Trophoblast cell (in vitro differentiated cells and primary cell): ENCODE results near the gene VASN.
A peak's percentile ranks its signal among the peaks of the same experiment; 100 is the strongest.

Source experiments
- DNase-seq, 2 donors: peaks; one replicate each; pipeline ENCODE4 v3.0.0-alpha.2; 2016
- H2AFZ ChIP-seq: 2 replicates; pipeline ENCODE4 v1.6.1; 2013; ENCODE audit warnings: low read length, moderate library complexity, mild to moderate bottlenecking; ENCODE audit not compliant: insufficient read depth, poor library complexity
- H2AK5ac ChIP-seq: 2 replicates; pipeline ENCODE4 v1.6.1; 2013; ENCODE audit warnings: mild to moderate bottlenecking, low read length
- H2BK120ac ChIP-seq: 2 replicates; pipeline ENCODE4 v1.6.1; 2013; ENCODE audit warnings: low read length, mild to moderate bottlenecking, moderate library complexity; ENCODE audit not compliant: insufficient read depth, poor library complexity
- H2BK12ac ChIP-seq: 2 replicates; pipeline ENCODE4 v1.6.1; 2013; ENCODE audit warnings: mild to moderate bottlenecking, low read length, moderate library complexity
- H2BK5ac ChIP-seq: 2 replicates; pipeline ENCODE4 v1.6.1; 2013; ENCODE audit warnings: low read length, low read depth, moderate library complexity, mild to moderate bottlenecking; ENCODE audit not compliant: poor library complexity
- H3K14ac ChIP-seq: 2 replicates; pipeline ENCODE4 v1.6.1; 2013; ENCODE audit warnings: mild to moderate bottlenecking, low read length
- H3K18ac ChIP-seq: 2 replicates; pipeline ENCODE4 v1.6.1; 2013; ENCODE audit warnings: mild to moderate bottlenecking, low read length
- H3K23ac ChIP-seq: 2 replicates; pipeline ENCODE4 v1.6.1; 2013; ENCODE audit warnings: low read length
- H3K27ac ChIP-seq: 2 replicates; pipeline ENCODE4 v1.5.1; 2013; ENCODE audit warnings: low read depth, mild to moderate bottlenecking, inconsistent platforms, low read length, moderate library complexity
- H3K27me3 ChIP-seq: 2 replicates; pipeline ENCODE4 v1.6.1; 2013; ENCODE audit warnings: inconsistent platforms, mild to moderate bottlenecking, low read length, moderate library complexity; ENCODE audit not compliant: insufficient read depth
- H3K36me3 ChIP-seq, 2 experiments: 1 replicate in 1 of 2; 2 replicates in 1 of 2; pipeline ENCODE4 v1.6.1; 2013; ENCODE audit warnings: low read length in 2 of 2, mild to moderate bottlenecking in 2 of 2, moderate library complexity in 1 of 2; ENCODE audit not compliant: insufficient read depth in 2 of 2, control insufficient read depth in 1 of 2
- H3K4ac ChIP-seq: 2 replicates; pipeline ENCODE4 v1.6.1; 2013; ENCODE audit warnings: low read depth, mild to moderate bottlenecking, low read length, moderate library complexity
- H3K4me1 ChIP-seq, 2 experiments: 1 replicate in 1 of 2; 2 replicates in 1 of 2; pipeline ENCODE4 v1.6.1; 2013; ENCODE audit warnings: low read length in 2 of 2, mild to moderate bottlenecking in 2 of 2, moderate library complexity in 1 of 2; ENCODE audit not compliant: insufficient read depth in 2 of 2, control insufficient read depth in 1 of 2
- H3K4me2 ChIP-seq: 2 replicates; pipeline ENCODE4 v1.6.1; 2013; ENCODE audit warnings: inconsistent platforms, mild to moderate bottlenecking, low read length, moderate library complexity
- H3K4me3 ChIP-seq: 2 replicates; pipeline ENCODE4 v1.5.1; 2013; ENCODE audit warnings: mild to moderate bottlenecking, low read depth, low read length, inconsistent platforms
- H3K79me1 ChIP-seq: one replicate; pipeline ENCODE4 v1.6.1; 2013; ENCODE audit warnings: low read length
- H3K79me2 ChIP-seq: 2 replicates; pipeline ENCODE4 v1.6.1; 2013; ENCODE audit warnings: low read length, mild to moderate bottlenecking; ENCODE audit not compliant: control insufficient read depth, insufficient read depth, poor library complexity
- H3K9ac ChIP-seq: 2 replicates; pipeline ENCODE4 v1.6.1; 2013; ENCODE audit warnings: mild to moderate bottlenecking, low read length
- H3K9me3 ChIP-seq: 2 replicates; pipeline ENCODE4 v1.6.1; 2013; ENCODE audit warnings: low read depth, mild to moderate bottlenecking, control low read depth, inconsistent platforms, low read length; ENCODE audit not compliant: insufficient read depth
- H4K12ac ChIP-seq: 2 replicates; pipeline ENCODE4 v1.6.1; 2013; ENCODE audit warnings: low read depth, mild to moderate bottlenecking, low read length, moderate library complexity
- H4K8ac ChIP-seq: 2 replicates; pipeline ENCODE4 v1.6.1; 2013; ENCODE audit warnings: low read depth, mild to moderate bottlenecking, low read length, moderate library complexity
- H4K91ac ChIP-seq: one replicate; pipeline ENCODE4 v1.6.1; 2013; ENCODE audit warnings: low read depth, mild to moderate bottlenecking, low read length, moderate library complexity
- WGBS: extraction: QIAGEN DNeasy Blood & Tissue Kit; methylation state at CpG from one replicate; pipeline ENCODE4 v1.1.7; 2013; ENCODE audit warnings: missing lambda C conversion rate; ENCODE audit not compliant: insufficient read length, insufficient coverage; ENCODE audit errors: extremely low coverage; 5-methylcytosine and 5-hydroxymethylcytosine counted together

VASN gene

GRCh38 chr16:4365615-4366014, 6.0 kb upstream of the VASN start:
- H2AK5ac ChIP-seq: peak overlapping the region; percentile 12
- H3K27ac ChIP-seq: no peak overlapping the region
- no peak overlapping the region for H3K14ac ChIP-seq
- H3K4me3 ChIP-seq: no peak overlapping the region
- no peak overlapping the region for H2BK120ac ChIP-seq
- H3K4me2 ChIP-seq: no peak overlapping the region
- H3K36me3 ChIP-seq: peaks cover 7 to 19% of the 10 kb centered on the region in 2 experiments
- peaks cover 3% of the 10 kb centered on the region for H3K79me1 ChIP-seq
- H2BK5ac ChIP-seq: no peak overlapping the region
- no peak overlapping the region for H3K23ac ChIP-seq
- no peak overlapping the region for H3K9ac ChIP-seq
- no peak for DNase-seq
- no peaks in the 10 kb centered on the region for H3K27me3 ChIP-seq
- peak overlapping the region; percentile 36 for H4K91ac ChIP-seq
- peaks cover 23 to 29% of the 10 kb centered on the region in 2 experiments for H3K4me1 ChIP-seq
- no peaks in the 10 kb centered on the region for H3K79me2 ChIP-seq
- no peak overlapping the region for H2AFZ ChIP-seq
- H3K18ac ChIP-seq: no peak overlapping the region
- WGBS: no CpG with 5 or more reads among the region's 12 CpGs
- no peak overlapping the region for H4K12ac ChIP-seq
- H2BK12ac ChIP-seq: peak overlapping the region; percentile 54
- no peak overlapping the region for H4K8ac ChIP-seq
- peaks cover 4% of the 10 kb centered on the region for H3K9me3 ChIP-seq
- no peak overlapping the region for H3K4ac ChIP-seq

DNA sequence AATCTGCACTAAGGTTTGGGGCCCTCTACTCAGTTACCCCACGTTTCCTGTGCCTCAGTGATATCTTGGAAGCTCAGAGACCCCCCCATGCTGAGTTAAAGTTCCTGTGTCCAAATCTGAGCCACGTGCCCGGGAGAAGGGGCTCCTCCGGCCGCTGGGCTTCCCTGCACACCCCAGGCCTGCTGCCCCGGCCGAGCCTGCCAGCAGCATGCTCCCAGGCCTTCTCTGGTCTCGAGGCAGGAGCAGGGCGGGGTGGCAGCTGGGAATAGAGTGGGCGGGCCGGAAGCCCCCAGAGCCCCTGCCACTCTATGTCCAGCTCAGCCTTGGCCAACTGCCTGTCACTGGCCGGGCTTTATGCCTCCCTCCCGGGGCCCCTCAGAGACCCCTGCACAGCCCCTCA, 5.6 kb upstream of the VASN start:
- Histone ChIP-seq H3K36me3 (peaks cover 7 to 19% of the 10 kb centered on the region in 2 experiments), H3K9ac (no peak overlapping the region), H4K12ac (no peak overlapping the region), H2BK12ac (peak overlapping the region; percentile 54), H3K14ac (no peak overlapping the region), H3K9me3 (peaks cover 4% of the 10 kb centered on the region), H2AK5ac (no peak overlapping the region), H3K4me3 (no peak overlapping the region), H3K18ac (no peak overlapping the region), H3K79me2 (no peaks in the 10 kb centered on the region), H3K4ac (no peak overlapping the region), H3K4me1 (peaks cover 25 to 30% of the 10 kb centered on the region in 2 experiments), H3K27ac (no peak overlapping the region), H2BK120ac (peak overlapping the region; percentile 23), H3K79me1 (peaks cover 6% of the 10 kb centered on the region), H2BK5ac (no peak overlapping the region), H4K8ac (no peak overlapping the region), H2AFZ (no peak overlapping the region), H3K23ac (no peak overlapping the region), H3K4me2 (no peak overlapping the region), H3K27me3 (no peaks in the 10 kb centered on the region), H4K91ac (peak overlapping the region; percentile 36)
- no CpG with 5 or more reads among the region's 13 CpGs for whole genome bisulfite sequencing
- DNase-seq: no peak

DNA sequence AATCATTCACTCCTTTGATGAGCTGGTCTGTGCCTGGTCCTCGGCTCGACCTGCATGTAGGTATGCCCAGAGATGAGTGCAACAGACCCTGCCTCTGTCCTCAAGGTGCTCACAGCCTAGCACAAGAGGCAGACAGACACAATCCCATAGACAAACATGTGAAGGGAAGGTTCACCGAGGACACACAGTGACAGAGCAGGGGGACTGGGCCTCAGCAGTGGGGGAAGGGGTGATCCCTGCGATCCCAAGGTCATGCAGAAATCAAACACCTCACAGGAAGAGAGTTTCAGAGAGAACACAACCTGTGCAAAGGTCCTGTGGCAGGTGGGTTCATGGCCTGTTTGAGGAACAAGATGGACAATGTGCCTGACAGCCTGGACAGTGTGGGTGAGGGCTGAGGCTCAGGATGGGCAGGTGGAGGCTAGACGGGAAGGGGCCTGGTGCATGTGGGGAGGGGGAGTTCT, 4.2 kb upstream of the VASN start:
- WGBS: no CpG with 5 or more reads among the region's 5 CpGs
- H3K4me3 ChIP-seq: no peak overlapping the region
- peak overlapping the region; percentile 62 for H3K18ac ChIP-seq

DNA sequence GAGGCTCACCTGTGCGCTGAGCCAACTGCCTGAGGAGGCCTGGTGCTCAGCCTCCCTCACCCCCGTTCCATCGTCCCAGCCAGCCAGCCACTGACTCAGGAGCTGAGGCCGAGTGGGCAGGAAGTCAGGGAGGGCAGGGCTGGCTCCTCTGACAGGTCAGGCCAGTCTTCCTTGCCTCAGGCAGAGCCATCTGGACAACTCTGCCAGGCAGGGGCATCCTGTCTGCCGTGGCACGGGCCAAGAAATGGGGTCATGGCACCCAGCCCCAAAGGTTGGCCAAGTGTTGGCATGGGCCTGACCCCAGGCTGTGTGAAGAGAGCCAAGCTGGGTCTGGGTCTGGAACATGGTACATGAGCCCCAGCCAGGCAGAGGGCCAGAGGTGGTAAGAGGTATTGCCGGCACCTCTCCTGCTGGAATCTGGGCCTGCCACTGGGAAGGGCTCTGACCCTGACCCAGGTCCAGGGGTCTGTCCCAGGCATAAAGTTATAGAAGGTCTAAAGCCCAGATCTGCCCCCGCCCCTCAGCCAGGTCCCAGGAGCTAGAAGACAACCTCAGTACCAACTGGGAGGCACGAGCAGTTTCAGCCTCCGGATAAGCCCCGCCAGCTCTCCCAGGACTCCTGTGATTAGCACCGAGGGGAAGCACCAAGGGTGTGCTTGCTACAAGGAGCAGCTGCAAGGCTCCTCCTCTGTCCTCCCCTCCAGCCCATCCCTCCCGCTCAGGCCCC, 2.5 kb upstream of the VASN start:
- Histone ChIP-seq H3K36me3 (peaks cover 3 to 9% of the 10 kb centered on the region in 2 experiments), H3K27me3 (no peaks in the 10 kb centered on the region), H3K9ac (no peak overlapping the region), H3K4me1 (peaks cover 39 to 50% of the 10 kb centered on the region in 2 experiments), H2AFZ (no peak overlapping the region), H4K12ac (no peak overlapping the region), H3K79me1 (peaks cover 16% of the 10 kb centered on the region), H3K4ac (no peak overlapping the region), H3K14ac (peak overlapping the region; percentile 13), H3K4me3 (no peak overlapping the region), H2AK5ac (peak overlapping the region; percentile 6), H3K18ac (peak overlapping the region; percentile 8), H4K8ac (no peak overlapping the region), H3K79me2 (peaks cover 17% of the 10 kb centered on the region), H2BK120ac (peak overlapping the region; percentile 20), H4K91ac (peak overlapping the region; percentile 4), H2BK12ac (peak overlapping the region; percentile 57), H3K23ac (no peak overlapping the region), H3K27ac (no peak overlapping the region), H2BK5ac (peak overlapping the region; percentile 9), H3K4me2 (no peak overlapping the region), H3K9me3 (peaks cover 4% of the 10 kb centered on the region)
- no CpG with 5 or more reads among the region's 13 CpGs for WGBS
- DNase-seq: peak in 1 of 2 donors; percentile 55

More for the DNA sequence above, 4.2 kb upstream of the VASN start:
- peak overlapping the region; percentile 47 for H3K14ac ChIP-seq
- no peak overlapping the region for H3K27ac ChIP-seq
- H2AFZ ChIP-seq: no peak overlapping the region
- peaks cover 4% of the 10 kb centered on the region for H3K9me3 ChIP-seq
- H3K36me3 ChIP-seq: peaks cover 5 to 11% of the 10 kb centered on the region in 2 experiments
- no peak overlapping the region for H3K9ac ChIP-seq
- peak overlapping the region; percentile 5 for H4K8ac ChIP-seq
- no peak overlapping the region for H3K4ac ChIP-seq
- H4K91ac ChIP-seq: peak overlapping the region; percentile 0
- H3K4me2 ChIP-seq: no peak overlapping the region
- H2BK120ac ChIP-seq: no peak overlapping the region
- H3K79me2 ChIP-seq: peaks cover 7% of the 10 kb centered on the region
- H3K79me1 ChIP-seq: peaks cover 9% of the 10 kb centered on the region
- peaks cover 25 to 36% of the 10 kb centered on the region in 2 experiments for H3K4me1 ChIP-seq
- H2AK5ac ChIP-seq: peak overlapping the region; percentile 85
- H3K27me3 ChIP-seq: no peaks in the 10 kb centered on the region
- H2BK12ac ChIP-seq: peak overlapping the region; percentile 68
- no peak overlapping the region for H2BK5ac ChIP-seq
- DNase-seq: no peak
- no peak overlapping the region for H3K23ac ChIP-seq
- H4K12ac ChIP-seq: no peak overlapping the region
